GM18951 (cell line): ENCODE measurements around the gene NIBAN1.
"Not testable (repeated sequence)": the region's sequence is repeated elsewhere in the genome, so short reads cannot be mapped to it uniquely, and the experiment has no call there.

Experiments used
- POLR2A ChIP-seq: IDR thresholded peaks from 4 replicates; pipeline ENCODE4 v1.6.1; 2011; ENCODE audit warnings: mild to moderate bottlenecking; ENCODE audit not compliant: insufficient read length, insufficient read depth; ENCODE audit errors: extremely low read depth
- in situ Hi-C: fragments of 300-500 bp; cut with MboI; formaldehyde crosslinking; loops from one replicate; pipeline ENCODE4 v1.12.0; 2022; ENCODE audit warnings: low sequenced_read_pairs, mixed read lengths, inconsistent platforms; ENCODE audit not compliant: unreplicated experiment

NIBAN1 gene

DNA sequence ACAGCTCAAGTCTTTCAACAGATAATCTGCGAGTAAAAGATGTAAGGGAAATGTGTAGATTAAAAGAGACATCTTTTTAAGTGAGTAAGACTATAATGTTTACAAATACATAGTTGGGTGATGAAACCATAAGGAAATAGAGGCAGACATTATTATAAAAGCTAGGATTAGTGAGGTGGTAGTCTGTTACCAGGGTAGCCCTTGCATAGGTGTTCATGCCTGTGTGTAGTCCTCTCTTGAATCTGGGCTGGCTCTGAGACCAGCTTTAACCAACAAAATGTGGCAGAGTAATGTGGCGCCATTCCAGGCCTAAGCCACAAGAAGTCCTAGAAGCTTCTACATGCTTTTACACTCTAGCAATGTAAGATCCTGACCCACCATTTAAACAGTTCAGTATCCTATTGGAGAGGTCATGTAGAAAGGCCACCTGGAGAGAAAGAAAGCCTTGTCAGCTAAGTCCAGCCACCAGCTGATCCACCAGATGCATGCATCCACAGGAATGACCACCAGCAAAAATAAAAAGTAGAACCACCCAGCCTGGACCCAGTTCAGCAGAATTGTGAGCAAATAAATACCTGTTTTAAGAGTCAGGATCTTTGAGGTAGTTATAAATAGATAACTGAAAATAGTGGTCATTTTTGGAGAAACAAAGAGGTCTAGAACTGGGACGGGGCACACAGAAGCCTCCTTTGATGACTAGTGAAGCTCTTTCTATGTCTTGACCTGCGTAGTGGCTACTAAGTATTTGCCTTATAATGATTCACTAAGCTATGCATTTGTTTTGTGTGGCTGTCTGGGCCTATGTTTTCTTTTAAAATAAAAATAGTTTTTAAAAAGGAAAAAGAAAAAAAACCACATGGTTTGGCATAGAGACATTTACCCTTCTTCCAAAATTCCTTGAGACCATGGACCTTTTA lies 8.1 kb downstream of the NIBAN1 start:
- no peak for TF ChIP-seq POLR2A
- in situ Hi-C loops: no loop called here

DNA sequence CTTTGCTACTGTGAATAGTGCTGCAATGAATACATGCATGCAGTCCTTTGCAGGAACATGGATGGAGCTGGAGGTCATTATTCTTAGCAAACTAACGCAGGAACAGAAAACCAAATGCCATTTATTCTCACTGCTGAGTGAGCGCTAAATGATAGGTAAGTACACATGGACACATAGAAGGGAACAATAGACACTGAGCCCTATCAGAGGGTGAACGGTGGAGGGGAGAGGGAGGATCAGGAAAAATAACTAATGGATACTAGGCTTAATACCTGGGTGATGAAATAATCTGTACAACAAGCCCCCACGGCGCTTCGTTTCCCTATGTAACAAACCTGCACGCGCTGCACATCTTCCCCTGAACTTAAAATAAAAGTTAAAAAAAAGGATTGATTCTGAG lies 8.9 kb downstream of the NIBAN1 start:
- no peak for TF ChIP-seq POLR2A
- in situ Hi-C loops: no loop called here

DNA sequence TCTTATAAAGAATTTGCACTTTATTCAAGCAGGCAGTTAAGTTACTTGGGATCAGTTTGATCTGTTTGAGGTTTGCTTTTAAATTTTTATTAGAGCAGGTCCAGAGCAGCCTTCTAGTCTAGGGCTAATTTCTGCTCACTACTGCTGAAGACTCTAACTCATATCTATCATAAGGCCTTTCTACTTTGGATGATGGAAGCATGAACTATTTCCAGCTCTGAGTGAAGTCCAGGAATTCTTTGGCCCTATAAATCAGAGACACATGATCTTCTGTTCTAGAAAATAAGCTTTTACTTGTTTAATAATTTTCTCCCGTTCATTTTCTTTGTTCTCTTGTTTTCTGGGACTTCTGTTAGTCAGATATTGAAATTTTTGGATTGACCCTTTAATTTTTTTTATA lies 14.7 kb downstream of the NIBAN1 start:
- no peak for TF ChIP-seq POLR2A
- in situ Hi-C loops: no loop called here

DNA sequence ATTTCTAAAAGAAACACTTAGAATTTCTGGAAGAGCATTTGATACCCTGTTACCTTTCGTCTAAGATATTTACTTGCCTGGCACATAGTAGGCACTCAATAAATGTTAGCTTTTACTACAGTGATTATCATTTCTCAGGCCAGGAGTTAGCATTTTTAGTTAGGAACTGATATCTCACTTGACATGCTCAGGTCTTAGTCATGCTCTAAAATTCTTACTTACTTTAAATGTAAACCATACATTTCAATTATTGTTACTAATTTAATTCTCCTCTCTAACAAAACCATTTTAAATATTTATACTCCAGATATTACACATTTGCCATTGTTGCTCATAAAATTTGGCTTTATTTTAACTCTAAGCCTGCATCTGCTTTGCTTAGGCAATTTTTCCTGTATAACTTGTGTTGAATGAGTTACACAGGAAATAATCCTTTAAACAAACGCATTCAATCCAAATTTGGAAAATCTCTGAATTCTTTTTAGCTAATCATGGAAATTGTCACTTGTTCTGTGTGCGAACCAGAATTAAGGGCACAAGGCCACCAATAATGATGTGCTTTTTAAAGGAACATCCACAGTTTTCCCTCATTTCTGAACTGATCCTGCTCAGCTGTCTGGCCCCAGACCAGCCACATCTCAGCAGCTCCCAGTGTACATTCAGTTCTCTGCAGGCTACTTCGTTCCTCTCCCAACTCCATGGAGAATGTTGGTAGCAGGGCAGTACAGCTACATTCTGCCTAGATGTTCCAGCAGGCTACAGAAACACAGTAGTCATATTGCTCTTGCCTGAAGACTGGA lies 15.6 kb downstream of the NIBAN1 start:
- TF ChIP-seq POLR2A: no peak
- in situ Hi-C loops: no loop called here

DNA sequence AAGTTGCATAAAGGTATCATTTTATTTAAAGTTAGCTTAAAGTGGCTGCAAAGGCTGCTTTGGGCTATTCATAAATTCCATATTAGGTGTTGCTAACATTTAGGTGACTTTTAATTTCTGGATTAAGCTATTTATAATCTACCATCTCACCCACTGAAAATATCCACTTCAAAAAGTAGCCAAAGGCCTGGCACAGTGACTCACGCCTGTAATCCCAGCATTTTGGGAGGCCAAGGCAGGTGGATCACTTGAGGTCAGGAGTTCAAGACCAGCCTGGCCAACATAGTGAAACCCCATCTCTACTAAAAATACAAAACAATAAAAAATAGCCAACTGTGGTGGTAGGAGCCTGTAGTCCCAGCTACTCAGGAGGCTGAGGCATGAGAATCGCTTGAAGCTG lies 16.4 kb downstream of the NIBAN1 start:
- in situ Hi-C loops: not testable (repeated sequence)

DNA sequence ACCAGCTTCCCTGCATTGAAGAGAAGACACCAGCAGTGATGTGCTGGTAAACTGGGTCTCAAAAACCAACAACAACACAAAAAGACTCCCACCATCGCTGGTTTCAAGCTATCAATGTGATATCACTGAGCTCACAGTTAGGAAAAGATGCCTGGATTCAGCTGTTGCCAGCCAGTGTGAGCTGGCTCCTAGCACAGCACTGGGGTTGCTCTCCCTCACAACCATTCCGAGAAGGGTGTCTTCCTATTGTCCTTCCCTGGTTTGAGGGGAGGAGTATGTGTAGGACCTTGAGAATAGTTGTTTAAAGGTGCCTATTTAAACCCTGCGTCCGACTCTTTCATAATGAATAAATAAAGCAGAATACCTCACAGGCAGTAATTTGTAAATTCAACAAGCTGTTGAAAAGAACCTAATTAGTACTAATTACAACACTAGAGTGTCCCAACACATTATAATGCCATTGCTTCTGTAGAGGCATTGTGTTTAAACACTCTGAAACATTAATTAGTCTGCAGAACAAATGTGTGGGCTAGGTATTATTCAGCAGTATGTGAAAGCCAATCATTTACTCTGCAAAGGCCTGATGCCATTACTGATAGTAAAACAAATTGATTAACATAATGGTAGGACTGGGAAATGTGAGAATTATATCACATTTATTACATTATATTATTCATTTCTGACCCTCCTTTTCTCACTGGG lies 17.2 kb downstream of the NIBAN1 start:
- TF ChIP-seq POLR2A: no peak
- in situ Hi-C loops: no loop called here

DNA sequence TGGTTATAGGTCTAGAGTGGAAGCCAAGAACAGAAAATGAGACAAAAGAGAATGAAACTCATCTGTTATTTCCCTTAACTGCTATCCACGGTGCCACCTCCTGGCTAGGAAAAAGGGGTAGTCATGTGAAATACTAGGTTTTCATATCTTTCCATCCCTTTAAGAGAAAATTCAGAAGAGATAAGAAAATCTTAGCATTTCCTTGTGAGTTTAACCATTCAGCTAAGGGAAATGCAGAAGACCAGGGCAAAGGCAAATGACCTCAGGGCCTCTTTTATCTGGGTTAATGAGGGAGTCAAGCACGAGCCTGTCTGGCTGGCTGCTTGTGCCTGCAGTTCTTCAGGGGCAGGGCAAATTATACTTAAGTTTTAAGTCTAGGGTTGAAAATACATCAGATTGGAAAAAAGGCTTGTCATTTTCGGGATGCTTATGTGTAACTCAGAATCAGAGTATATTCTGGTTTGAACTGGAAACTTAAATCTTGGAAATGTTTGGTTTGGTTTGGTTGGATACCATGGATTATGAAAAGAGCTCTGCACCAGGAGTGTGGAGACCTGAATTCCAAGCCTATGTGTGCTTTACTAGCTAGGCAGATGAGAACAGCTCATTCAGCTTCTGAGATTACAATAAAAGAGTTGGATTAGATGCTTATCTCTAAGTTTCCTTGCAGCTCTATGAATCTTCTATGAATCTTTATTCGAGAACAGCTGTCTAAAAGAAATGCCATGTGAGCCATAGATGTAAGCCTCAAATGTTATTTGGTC lies 19.9 kb downstream of the NIBAN1 start:
- in situ Hi-C loops: no loop called here
- TF ChIP-seq POLR2A: no peak

DNA sequence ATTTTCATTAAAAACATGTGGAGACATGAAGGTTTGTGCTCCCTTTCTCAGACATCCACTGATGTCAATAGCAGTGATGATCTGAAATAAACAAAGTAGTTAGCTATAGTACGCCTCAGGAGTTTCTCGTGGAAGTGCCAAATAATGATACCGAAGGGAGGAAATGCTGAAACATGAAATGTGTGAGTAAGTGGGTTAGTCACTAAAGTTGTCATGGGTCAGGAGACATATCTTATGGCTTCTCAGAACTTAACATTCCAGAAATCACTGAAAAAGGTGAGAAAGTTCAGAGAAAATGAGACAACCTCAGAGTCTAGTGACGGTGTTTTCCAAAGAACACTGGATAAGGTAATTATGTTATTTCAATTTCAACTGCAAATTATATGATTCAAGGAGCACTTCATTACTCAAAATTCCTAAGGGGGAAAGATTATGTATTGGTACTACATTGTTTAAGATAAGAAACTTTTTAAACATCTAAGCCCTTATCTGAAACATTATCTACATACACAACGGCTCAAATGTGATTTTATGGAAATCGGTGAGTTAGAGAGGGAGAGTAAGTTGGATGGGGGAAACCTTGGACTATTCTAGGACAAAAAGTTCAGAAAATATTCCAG lies 20.6 kb downstream of the NIBAN1 start:
- no peak for TF ChIP-seq POLR2A

DNA sequence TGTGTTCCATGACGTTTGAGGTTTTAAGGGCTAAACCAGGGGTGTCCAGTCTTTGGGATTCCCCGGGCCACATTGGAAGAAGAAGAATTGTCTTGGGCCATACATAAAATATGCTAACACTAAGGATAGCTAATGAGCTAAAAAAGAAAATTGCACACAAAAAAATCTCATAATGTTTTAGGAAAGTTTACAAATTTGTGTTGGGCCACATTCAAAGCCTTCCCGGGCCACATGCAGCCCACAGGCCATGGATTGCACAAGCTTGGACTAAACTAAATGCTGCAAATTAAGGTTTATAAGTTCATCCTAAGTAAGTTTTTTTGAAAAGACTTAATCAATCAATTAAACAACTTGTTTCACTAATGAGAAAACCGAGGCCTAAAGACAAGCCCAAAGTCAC lies 21.9 kb downstream of the NIBAN1 start:
- no peak for TF ChIP-seq POLR2A
- in situ Hi-C loops: no loop called here

More for the DNA sequence above, 20.6 kb downstream of the NIBAN1 start:
- in situ Hi-C loops: no loop called here

DNA sequence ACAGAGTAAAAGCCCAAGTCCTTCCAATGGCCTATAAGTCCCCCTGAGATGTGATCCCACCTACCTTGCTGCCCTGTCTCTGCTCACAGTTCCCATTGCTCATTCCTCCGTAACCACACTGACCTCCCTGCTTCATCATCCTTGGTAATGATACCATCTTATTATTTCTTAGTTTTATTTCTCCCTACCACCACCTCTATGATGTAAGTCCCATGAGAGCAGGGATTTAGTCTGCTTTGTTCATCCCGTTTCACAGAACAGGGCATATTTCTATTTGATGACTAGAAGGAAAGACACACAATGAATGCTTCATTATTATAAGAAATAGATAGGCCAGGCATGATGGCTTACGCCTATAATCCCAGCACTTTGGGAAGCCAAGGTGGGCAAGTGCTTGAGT lies 22.5 kb downstream of the NIBAN1 start:
- no peak for TF ChIP-seq POLR2A
- in situ Hi-C loops: no loop called here

DNA sequence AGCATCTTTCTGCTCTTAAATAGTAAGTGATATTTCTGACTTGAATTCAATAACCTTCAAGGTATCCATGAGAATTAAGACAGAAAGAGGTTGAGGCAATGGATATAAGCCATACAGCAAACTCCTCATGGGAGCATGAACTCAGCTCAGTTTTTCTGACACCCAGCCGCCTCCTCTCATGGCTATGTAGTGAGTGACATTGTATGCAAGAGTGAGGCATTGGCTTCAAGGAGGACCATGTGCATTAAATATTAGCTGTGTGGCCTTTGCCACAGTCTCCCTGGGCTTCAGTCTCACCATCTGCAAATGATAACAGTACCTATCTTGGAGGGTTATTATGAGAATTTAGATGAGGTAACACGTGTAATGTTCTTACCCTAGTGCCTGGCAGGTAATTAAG lies 23.4 kb downstream of the NIBAN1 start:
- no peak for TF ChIP-seq POLR2A
- in situ Hi-C loops: no loop called here

DNA sequence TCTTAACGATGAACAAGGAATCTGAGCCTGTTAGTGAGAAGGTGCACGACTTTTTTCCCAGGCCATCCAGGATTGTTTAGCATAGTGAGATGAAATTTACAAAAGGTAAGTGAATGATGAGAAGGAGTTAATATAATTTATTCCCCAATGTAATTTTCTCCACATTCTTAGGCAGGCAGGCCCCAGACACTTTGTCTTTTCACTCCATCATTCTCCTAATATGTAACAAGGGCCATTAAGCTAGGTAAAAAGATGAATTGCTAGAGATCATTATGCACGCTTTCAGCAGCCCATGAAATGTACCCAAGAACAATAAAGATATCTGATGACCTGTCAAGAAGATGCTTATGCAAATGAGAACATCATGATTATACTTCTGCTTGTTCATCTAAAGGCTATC lies 24.1 kb downstream of the NIBAN1 start:
- in situ Hi-C loops: no loop called here
- TF ChIP-seq POLR2A: no peak
